ENCODE results near the gene SRRM3. TPM values are rescaled to one million over a fixed set of nuclear protein-coding genes. Genes with fewer than 3 reads are reported as not detected.

SRRM3 gene
- total and polyA plus RNA-seq, 9 of the 15 experiments (the other 6 are each of a cell fraction or from before 2014, with no cell fraction given), result 0.04 to 0.91 (median 0.46) TPM; not detected in 2

DNA sequence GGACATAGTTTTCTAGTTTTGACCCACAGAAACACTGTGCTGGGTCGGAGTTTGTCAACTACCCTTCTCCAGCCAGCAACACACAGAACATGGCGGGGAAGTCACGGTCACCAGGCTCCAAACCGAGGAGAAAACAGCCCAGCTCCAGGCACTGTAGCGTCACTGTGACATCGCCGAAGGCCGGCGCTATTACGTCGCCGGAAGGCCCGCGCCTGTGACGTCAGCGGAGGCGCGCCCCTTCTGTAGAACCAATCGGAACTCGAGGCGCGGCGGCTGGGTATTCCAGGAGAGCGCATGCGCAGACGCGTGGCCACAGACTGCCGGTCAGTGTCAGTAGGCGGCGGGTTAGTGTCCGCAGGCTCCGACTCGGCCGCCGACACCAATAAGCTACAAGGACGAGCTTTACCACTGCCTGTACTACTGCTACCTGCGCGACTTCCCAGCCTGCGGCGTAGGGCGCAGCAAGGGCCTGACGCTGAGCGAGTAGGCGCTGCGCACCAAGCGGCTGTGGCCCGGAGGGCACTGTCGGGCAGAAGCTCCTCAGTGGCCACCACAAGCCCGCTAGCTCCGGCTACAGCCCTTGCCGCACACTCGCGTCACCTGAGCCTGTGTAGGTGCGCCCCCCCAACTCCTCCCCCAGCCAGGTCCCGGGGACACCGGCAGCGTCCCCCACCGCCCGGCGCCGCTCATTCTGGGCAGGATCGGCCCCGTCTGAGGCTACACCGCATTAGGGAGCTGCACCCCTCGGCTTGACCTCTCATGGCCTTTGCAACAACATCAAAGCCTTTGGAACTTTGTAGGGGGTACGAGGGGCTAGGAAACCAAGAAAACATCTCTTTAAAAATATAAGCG, 35.1 kb upstream of the SRRM3 start (continued):
- TF ChIP-seq, protein P1, sequence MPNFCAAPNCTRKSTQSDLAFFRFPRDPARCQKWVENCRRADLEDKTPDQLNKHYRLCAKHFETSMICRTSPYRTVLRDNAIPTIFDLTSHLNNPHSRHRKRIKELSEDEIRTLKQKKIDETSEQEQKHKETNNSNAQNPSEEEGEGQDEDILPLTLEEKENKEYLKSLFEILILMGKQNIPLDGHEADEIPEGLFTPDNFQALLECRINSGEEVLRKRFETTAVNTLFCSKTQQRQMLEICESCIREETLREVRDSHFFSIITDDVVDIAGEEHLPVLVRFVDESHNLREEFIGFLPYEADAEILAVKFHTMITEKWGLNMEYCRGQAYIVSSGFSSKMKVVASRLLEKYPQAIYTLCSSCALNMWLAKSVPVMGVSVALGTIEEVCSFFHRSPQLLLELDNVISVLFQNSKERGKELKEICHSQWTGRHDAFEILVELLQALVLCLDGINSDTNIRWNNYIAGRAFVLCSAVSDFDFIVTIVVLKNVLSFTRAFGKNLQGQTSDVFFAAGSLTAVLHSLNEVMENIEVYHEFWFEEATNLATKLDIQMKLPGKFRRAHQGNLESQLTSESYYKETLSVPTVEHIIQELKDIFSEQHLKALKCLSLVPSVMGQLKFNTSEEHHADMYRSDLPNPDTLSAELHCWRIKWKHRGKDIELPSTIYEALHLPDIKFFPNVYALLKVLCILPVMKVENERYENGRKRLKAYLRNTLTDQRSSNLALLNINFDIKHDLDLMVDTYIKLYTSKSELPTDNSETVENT (CRISPR knock-in tag; IDR thresholded peaks at IDR 0.05), result peak; percentile 91
- TF ChIP-seq CSDE1 (IDR thresholded peaks at IDR 0.05), result peak in 1 of 2 experiments; percentile 92; a peak in 2 of 4 replicates
- TF ChIP-seq RAD21 (CRISPR knock-in tag; conservative IDR thresholded peaks at IDR 0.05 in 1 of 2, IDR thresholded peaks at IDR 0.05 in 1 of 2), result 0 out of 4 replicates have a peak, but pooled peaks of 1 of the 2 experiments have one; percentile 7
- no peak for TF ChIP-seq BMI1 (IDR thresholded peaks at IDR 0.05; ENCODE audit: low read length)
- no peak for TF ChIP-seq TSHZ1 (CRISPR knock-in tag; IDR thresholded peaks at IDR 0.05)
- no peak for TF ChIP-seq ZNF12 (CRISPR knock-in tag; IDR thresholded peaks at IDR 0.05)
- 0 out of 2 replicates have a peak, but pooled peaks have one; percentile 34 for TF ChIP-seq MEF2D (tag; conservative IDR thresholded peaks at IDR 0.05; ENCODE audit: low read depth)
- no peak for TF ChIP-seq HIVEP1 (CRISPR knock-in tag; IDR thresholded peaks at IDR 0.05)
- no peak for TF ChIP-seq NFXL1 (CRISPR knock-in tag; IDR thresholded peaks at IDR 0.05)
- TF ChIP-seq CAMTA2 (CRISPR knock-in tag; conservative IDR thresholded peaks at IDR 0.05), result no peak
- no peak for TF ChIP-seq HMG20B (CRISPR knock-in tag; IDR thresholded peaks at IDR 0.05)
- TF ChIP-seq CREB3 (tag; conservative IDR thresholded peaks at IDR 0.05; ENCODE audit: low read depth), result peak; percentile 84; the same call in 1 of the 2 replicates
- TF ChIP-seq GTF2E2 (tag; IDR thresholded peaks at IDR 0.05), result peak; percentile 97
- no peak for TF ChIP-seq CUX1 (CRISPR knock-in tag; IDR thresholded peaks at IDR 0.05)

All from K562 (cell line).